Kidney epithelial cell (primary cell): ENCODE results near the gene NOL6. TPM values are rescaled to one million over a fixed set of nuclear protein-coding genes. Genes with fewer than 3 reads are reported as not detected.

ENCODE experiments used
- DNase-seq: peaks from one replicate; pipeline ENCODE4 v3.0.0-alpha.2; 2010; ENCODE audit warnings: low read depth
- H3K27me3 ChIP-seq: 2 replicates; pipeline ENCODE4 v1.6.0; 2011; ENCODE audit warnings: low read length; ENCODE audit not compliant: control insufficient read depth, insufficient read depth
- H3K36me3 ChIP-seq: 2 replicates; pipeline ENCODE4 v1.5.1; 2011; ENCODE audit warnings: low read length; ENCODE audit not compliant: control insufficient read depth, insufficient read depth
- H3K4me3 ChIP-seq: 2 replicates; pipeline ENCODE4 v1.5.1; 2011; ENCODE audit warnings: low read depth, mild to moderate bottlenecking, control low read depth, low read length
- CTCF ChIP-seq: IDR thresholded peaks from 2 replicates; pipeline ENCODE4 v1.5.1; 2011; ENCODE audit warnings: mild to moderate bottlenecking, moderate library complexity, low read length, control low read depth, inconsistent platforms; ENCODE audit not compliant: insufficient read depth, poor library complexity, severe bottlenecking
- total RNA-seq: library from RNA; depleted of rRNA; stranded (reverse); fragments of >200 nt; gene quantifications from 2 replicates; pipeline ENCODE4 v1.2.3, GENCODE V29; 2015

Gene NOL6
- total RNA-seq, 1 donor from 2014 or later: 34.8 TPM

- TF ChIP-seq CTCF: no peak
- H3K4me3 ChIP-seq: no peak overlapping the region
- peaks cover 4% of the 10 kb centered on the region for H3K27me3 ChIP-seq
- H3K36me3 ChIP-seq: no peaks in the 10 kb centered on the region
- DNase-seq: no peak
Observed at GRCh38 chr9:33419708-33420303, 53.9 kb downstream of the NOL6 start.

- H3K27me3 ChIP-seq: peaks cover 4% of the 10 kb centered on the region
- H3K36me3 ChIP-seq: no peaks in the 10 kb centered on the region
- DNase-seq: no peak
- no peak overlapping the region for H3K4me3 ChIP-seq
- no peak for TF ChIP-seq CTCF
Observed at GRCh38 chr9:33418090-33418489, 55.6 kb downstream of the NOL6 start.

- H3K4me3 ChIP-seq: no peak overlapping the region
- no peak for TF ChIP-seq CTCF
- H3K36me3 ChIP-seq: no peaks in the 10 kb centered on the region
- peaks cover 4% of the 10 kb centered on the region for H3K27me3 ChIP-seq
- DNase-seq: no peak
Observed at GRCh38 chr9:33416996-33417395, 56.7 kb downstream of the NOL6 start.

GRCh38 chr9:33415501-33416038, 58.2 kb downstream of the NOL6 start:
- TF ChIP-seq CTCF: peak; percentile 74
- H3K27me3 ChIP-seq: peaks cover 4% of the 10 kb centered on the region
- no peak overlapping the region for H3K4me3 ChIP-seq
- no peak for DNase-seq
- no peaks in the 10 kb centered on the region for H3K36me3 ChIP-seq

- peaks cover 4% of the 10 kb centered on the region for H3K27me3 ChIP-seq
- H3K4me3 ChIP-seq: no peak overlapping the region
- no peak for TF ChIP-seq CTCF
- H3K36me3 ChIP-seq: no peaks in the 10 kb centered on the region
- DNase-seq: no peak
Observed at GRCh38 chr9:33414889-33415500, 58.7 kb downstream of the NOL6 start.
